ENCODE measurements around the gene PTTG1IP.

GRCh38 chr21:44878053-44878982 is 4.8 kb upstream of the PTTG1IP start:
- TF ChIP-seq, protein P1, sequence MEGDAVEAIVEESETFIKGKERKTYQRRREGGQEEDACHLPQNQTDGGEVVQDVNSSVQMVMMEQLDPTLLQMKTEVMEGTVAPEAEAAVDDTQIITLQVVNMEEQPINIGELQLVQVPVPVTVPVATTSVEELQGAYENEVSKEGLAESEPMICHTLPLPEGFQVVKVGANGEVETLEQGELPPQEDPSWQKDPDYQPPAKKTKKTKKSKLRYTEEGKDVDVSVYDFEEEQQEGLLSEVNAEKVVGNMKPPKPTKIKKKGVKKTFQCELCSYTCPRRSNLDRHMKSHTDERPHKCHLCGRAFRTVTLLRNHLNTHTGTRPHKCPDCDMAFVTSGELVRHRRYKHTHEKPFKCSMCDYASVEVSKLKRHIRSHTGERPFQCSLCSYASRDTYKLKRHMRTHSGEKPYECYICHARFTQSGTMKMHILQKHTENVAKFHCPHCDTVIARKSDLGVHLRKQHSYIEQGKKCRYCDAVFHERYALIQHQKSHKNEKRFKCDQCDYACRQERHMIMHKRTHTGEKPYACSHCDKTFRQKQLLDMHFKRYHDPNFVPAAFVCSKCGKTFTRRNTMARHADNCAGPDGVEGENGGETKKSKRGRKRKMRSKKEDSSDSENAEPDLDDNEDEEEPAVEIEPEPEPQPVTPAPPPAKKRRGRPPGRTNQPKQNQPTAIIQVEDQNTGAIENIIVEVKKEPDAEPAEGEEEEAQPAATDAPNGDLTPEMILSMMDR (IDR thresholded peaks at IDR 0.05): peak in 2 of 5 experiments; percentile 33 to 40
- TF ChIP-seq EP300 (IDR thresholded peaks at IDR 0.05; ENCODE audit: low read depth): no peak

Measured in transverse colon (tissue), 3 donors.